Measurements from ENCODE around the gene OR2B2.

OR2B2 gene

GRCh38 chr6:27893059-27893835 lies 18.9 kb downstream of the OR2B2 start:
- DNase-seq: peak; percentile 95

GRCh38 chr6:27892649-27893058 lies 19.5 kb downstream of the OR2B2 start:
- no peak for DNase-seq

- no peak for DNase-seq
Observed at GRCh38 chr6:27891320-27891875, 20.8 kb downstream of the OR2B2 start.

- no peak for DNase-seq
Observed at GRCh38 chr6:27890445-27891319, 21.5 kb downstream of the OR2B2 start.

GRCh38 chr6:27889628-27890444 lies 22.4 kb downstream of the OR2B2 start:
- no peak for DNase-seq

GRCh38 chr6:27889275-27889627 lies 22.9 kb downstream of the OR2B2 start:
- DNase-seq: no peak

- no peak for DNase-seq
Observed at GRCh38 chr6:27888566-27888965, 23.6 kb downstream of the OR2B2 start.

- no peak for DNase-seq
Observed at GRCh38 chr6:27886073-27886472, 26.1 kb downstream of the OR2B2 start.

- DNase-seq: no peak
Observed at GRCh38 chr6:27883136-27883535, 29.1 kb downstream of the OR2B2 start.

GRCh38 chr6:27882624-27883023 lies 29.6 kb downstream of the OR2B2 start:
- DNase-seq: no peak

GRCh38 chr6:27879837-27880236 lies 32.4 kb downstream of the OR2B2 start:
- DNase-seq: no peak

- DNase-seq: no peak
Observed at GRCh38 chr6:27874016-27874415, 38.2 kb downstream of the OR2B2 start.

- peak; percentile 64 for DNase-seq
Observed at GRCh38 chr6:27873021-27873940, 38.9 kb downstream of the OR2B2 start.

GRCh38 chr6:27872642-27873020 lies 39.6 kb downstream of the OR2B2 start:
- no peak for DNase-seq

- peak; percentile 75 for DNase-seq
Observed at GRCh38 chr6:27871924-27872638, 40.1 kb downstream of the OR2B2 start.

- no peak for DNase-seq
Observed at GRCh38 chr6:27870291-27870870, 41.8 kb downstream of the OR2B2 start.

GRCh38 chr6:27868311-27868710 lies 43.9 kb downstream of the OR2B2 start:
- no peak for DNase-seq

- DNase-seq: no peak
Observed at GRCh38 chr6:27867945-27868300, 44.3 kb downstream of the OR2B2 start.

- DNase-seq: peak; percentile 92
Observed at GRCh38 chr6:27867051-27867944, 44.9 kb downstream of the OR2B2 start.

Data from NCI-H1105 (cell line).